Mesendoderm (in vitro differentiated cells): Measurements from ENCODE around the gene SLC5A10.

Experiments used
- DNase-seq: peaks from one replicate; pipeline ENCODE4 v3.0.0; 2013
- H2AK5ac ChIP-seq: 2 replicates; pipeline ENCODE4 v1.6.1; 2013; ENCODE audit warnings: low read length, inconsistent platforms
- H2BK120ac ChIP-seq: 2 replicates; pipeline ENCODE4 v1.6.1; 2013; ENCODE audit warnings: low read depth, mild to moderate bottlenecking, low read length, moderate library complexity, mixed read lengths
- H2BK15ac ChIP-seq: replicated peaks from 2 replicates; pipeline ENCODE4 v1.6.1; 2013; ENCODE audit warnings: low read depth, mild to moderate bottlenecking, moderate library complexity
- H2BK5ac ChIP-seq: 2 replicates; pipeline ENCODE4 v1.6.1; 2013; ENCODE audit warnings: low read length, inconsistent platforms
- H3K18ac ChIP-seq: 2 replicates; pipeline ENCODE4 v1.6.1; 2013; ENCODE audit warnings: mild to moderate bottlenecking, low read length, mixed read lengths
- H3K23ac ChIP-seq: one replicate; pipeline ENCODE4 v1.6.1; 2013; ENCODE audit warnings: low read length
- H3K27ac ChIP-seq: 2 replicates; pipeline ENCODE4 v1.5.1; 2013; ENCODE audit warnings: low read depth, mild to moderate bottlenecking, inconsistent platforms, low read length, moderate library complexity
- H3K27me3 ChIP-seq: 2 replicates; pipeline ENCODE4 v1.6.1; 2013; ENCODE audit warnings: low read length, control low read depth, mild to moderate bottlenecking, inconsistent platforms; ENCODE audit not compliant: insufficient read depth, poor library complexity
- H3K36me3 ChIP-seq: 2 replicates; pipeline ENCODE4 v1.6.1; 2013; ENCODE audit warnings: low read length, inconsistent platforms; ENCODE audit not compliant: control insufficient read depth, insufficient read depth
- H3K4ac ChIP-seq: one replicate; pipeline ENCODE4 v1.6.1; 2013; ENCODE audit warnings: low read depth, mild to moderate bottlenecking, low read length, moderate library complexity
- H3K4me1 ChIP-seq: 2 replicates; pipeline ENCODE4 v1.6.1; 2013; ENCODE audit warnings: low read depth, low read length, inconsistent platforms; ENCODE audit not compliant: control insufficient read depth
- H3K4me2 ChIP-seq: 2 replicates; pipeline ENCODE4 v1.6.1; 2013; ENCODE audit warnings: low read length
- H3K4me3 ChIP-seq: 2 replicates; pipeline ENCODE4 v1.5.1; 2013; ENCODE audit warnings: mild to moderate bottlenecking, low read length
- H3K56ac ChIP-seq: one replicate; pipeline ENCODE4 v1.6.1; 2013; ENCODE audit warnings: low read length
- H3K79me1 ChIP-seq: 2 replicates; pipeline ENCODE4 v1.6.1; 2013; ENCODE audit warnings: low read length, inconsistent platforms
- H3K79me2 ChIP-seq: 2 replicates; pipeline ENCODE4 v1.6.1; 2013; ENCODE audit warnings: mild to moderate bottlenecking, low read length; ENCODE audit not compliant: control insufficient read depth, insufficient read depth
- H3K9ac ChIP-seq: 2 replicates; pipeline ENCODE4 v1.6.1; 2013; ENCODE audit warnings: low read length, inconsistent platforms
- H4K5ac ChIP-seq: one replicate; pipeline ENCODE4 v1.6.1; 2013; ENCODE audit warnings: low read length
- H4K8ac ChIP-seq: one replicate; pipeline ENCODE4 v1.6.1; 2013; ENCODE audit warnings: low read depth, mild to moderate bottlenecking, control low read depth, low read length, moderate library complexity
- WGBS: extraction: QIAGEN DNeasy Blood & Tissue Kit; methylation state at CpG from one replicate; pipeline ENCODE4 v1.1.7; 2013; ENCODE audit warnings: low lambda C conversion rate, missing lambda C conversion rate; ENCODE audit not compliant: insufficient coverage; ENCODE audit errors: extremely low coverage; 5-methylcytosine and 5-hydroxymethylcytosine counted together

Gene SLC5A10

GRCh38 chr17:18999911-19000310 lies 47.9 kb downstream of the SLC5A10 start:
- Histone ChIP-seq H2BK5ac (no peak overlapping the region), H3K4me1 (peaks cover 6% of the 10 kb centered on the region), H3K9ac (no peak overlapping the region), H4K5ac (no peak overlapping the region), H3K23ac (no peak overlapping the region), H3K18ac (no peak overlapping the region), H3K4me3 (no peak overlapping the region), H3K27ac (no peak overlapping the region), H3K4me2 (no peak overlapping the region), H3K79me2 (peaks cover 56% of the 10 kb centered on the region), H2BK15ac (no peak overlapping the region), H3K27me3 (no peaks in the 10 kb centered on the region), H3K79me1 (peaks cover 29% of the 10 kb centered on the region), H3K56ac (no peak overlapping the region), H2BK120ac (no peak overlapping the region), H4K8ac (no peak overlapping the region), H2AK5ac (no peak overlapping the region), H3K36me3 (peaks cover 1% of the 10 kb centered on the region), H3K4ac (no peak overlapping the region)
- WGBS, result no CpG with 5 or more reads among the region's 6 CpGs
- no peak for DNase-seq

GRCh38 chr17:19000531-19001325 lies 48.8 kb downstream of the SLC5A10 start:
- H3K79me2 ChIP-seq, result peaks cover 54% of the 10 kb centered on the region
- H4K8ac ChIP-seq, result no peak overlapping the region
- no peak overlapping the region for H3K4ac ChIP-seq
- H3K36me3 ChIP-seq, result peaks cover 1% of the 10 kb centered on the region
- peaks cover 29% of the 10 kb centered on the region for H3K79me1 ChIP-seq
- DNase-seq, result no peak
- no peak overlapping the region for H3K18ac ChIP-seq
- WGBS, result no CpG with 5 or more reads among the region's 17 CpGs
- no peaks in the 10 kb centered on the region for H3K27me3 ChIP-seq
- H3K4me3 ChIP-seq, result no peak overlapping the region
- H3K56ac ChIP-seq, result peak overlapping the region; percentile 15
- H3K23ac ChIP-seq, result no peak overlapping the region
- peaks cover 9% of the 10 kb centered on the region for H3K4me1 ChIP-seq
- H2AK5ac ChIP-seq, result no peak overlapping the region
- no peak overlapping the region for H3K27ac ChIP-seq
- H2BK120ac ChIP-seq, result no peak overlapping the region
- no peak overlapping the region for H3K4me2 ChIP-seq
- H4K5ac ChIP-seq, result no peak overlapping the region
- H2BK5ac ChIP-seq, result no peak overlapping the region
- no peak overlapping the region for H3K9ac ChIP-seq
- H2BK15ac ChIP-seq, result no peak overlapping the region

GRCh38 chr17:19001907-19002590 lies 50.1 kb downstream of the SLC5A10 start:
- Histone ChIP-seq H3K9ac (no peak overlapping the region), H4K8ac (no peak overlapping the region), H2BK120ac (no peak overlapping the region), H2AK5ac (no peak overlapping the region), H3K23ac (no peak overlapping the region), H3K18ac (no peak overlapping the region), H3K79me1 (peaks cover 23% of the 10 kb centered on the region), H3K4me3 (no peak overlapping the region), H3K56ac (no peak overlapping the region), H3K27ac (no peak overlapping the region), H4K5ac (no peak overlapping the region), H2BK5ac (no peak overlapping the region), H3K4ac (no peak overlapping the region), H2BK15ac (no peak overlapping the region), H3K4me1 (peaks cover 9% of the 10 kb centered on the region), H3K4me2 (peak overlapping the region; percentile 10), H3K27me3 (no peaks in the 10 kb centered on the region), H3K36me3 (peaks cover 1% of the 10 kb centered on the region), H3K79me2 (peaks cover 45% of the 10 kb centered on the region)
- no CpG with 5 or more reads among the region's 7 CpGs for WGBS
- no peak for DNase-seq

GRCh38 chr17:19002805-19003542 lies 51.0 kb downstream of the SLC5A10 start:
- Histone ChIP-seq H3K79me1 (peaks cover 22% of the 10 kb centered on the region), H3K56ac (peak overlapping the region; percentile 97), H4K8ac (no peak overlapping the region), H3K79me2 (peaks cover 41% of the 10 kb centered on the region), H3K4me3 (peak overlapping the region; percentile 73), H3K18ac (peak overlapping the region; percentile 11), H2BK15ac (no peak overlapping the region), H4K5ac (no peak overlapping the region), H3K27me3 (no peaks in the 10 kb centered on the region), H3K4me2 (peak overlapping the region; percentile 87), H2BK120ac (no peak overlapping the region), H3K36me3 (peaks cover 1% of the 10 kb centered on the region), H3K9ac (peak overlapping the region; percentile 91), H2AK5ac (no peak overlapping the region), H3K4ac (no peak overlapping the region), H3K27ac (no peak overlapping the region), H3K23ac (no peak overlapping the region), H3K4me1 (peaks cover 9% of the 10 kb centered on the region), H2BK5ac (no peak overlapping the region)
- DNase-seq, result no peak
- no CpG with 5 or more reads among the region's 11 CpGs for WGBS

- Histone ChIP-seq H3K4me2 (peak overlapping the region; percentile 87), H3K56ac (peak overlapping the region; percentile 97), H3K4me3 (peak overlapping the region; percentile 73), H2AK5ac (no peak overlapping the region), H4K8ac (no peak overlapping the region), H4K5ac (no peak overlapping the region), H3K23ac (no peak overlapping the region), H3K79me1 (peaks cover 22% of the 10 kb centered on the region), H3K9ac (peak overlapping the region; percentile 91), H2BK120ac (no peak overlapping the region), H3K79me2 (peaks cover 38% of the 10 kb centered on the region), H3K27ac (peak overlapping the region; percentile 78), H3K18ac (peak overlapping the region; percentile 88), H3K4ac (peak overlapping the region; percentile 81), H2BK15ac (no peak overlapping the region), H2BK5ac (no peak overlapping the region), H3K4me1 (peaks cover 9% of the 10 kb centered on the region), H3K36me3 (peaks cover 1% of the 10 kb centered on the region), H3K27me3 (no peaks in the 10 kb centered on the region)
- WGBS, result no CpG with 5 or more reads among the region's 73 CpGs
- peak; percentile 76 for DNase-seq
These were observed 51.8 kb downstream of the SLC5A10 start for GRCh38 chr17:19003543-19004420.
